Heart left ventricle (tissue), 16 donors: ENCODE results near the gene RBBP8. TPM values are rescaled to one million over a fixed set of nuclear protein-coding genes. Genes with fewer than 3 reads are reported as not detected.
"Not testable (repeated sequence)": the region's sequence is repeated elsewhere in the genome, so short reads cannot be mapped to it uniquely, and the experiment has no call there.

Experiments
- ATAC-seq, 4 donors: fragments of 200-7000 bp; cut with Tn5 transposase; one replicate each; pipeline ENCODE4 v1.9.1; 2020 to 2022; ENCODE audit warnings: moderate library complexity in 4 of 4, mild to moderate bottlenecking in 3 of 4, moderate number of reproducible peaks in 1 of 4
- DNase-seq, 5 donors: peaks; one replicate each; pipeline ENCODE4 v3.0.0-alpha.2; 2020
- H3K27ac ChIP-seq, 12 donors: fragments of 200-600 bp; sonication (generic) in 4 of 12; one replicate each; pipeline versions ENCODE4 v1.5.0 to v1.8.0; 2016 to 2022; ENCODE audit warnings: mild to moderate bottlenecking in 2 of 12
- H3K27me3 ChIP-seq, 9 donors: fragments of 200-600 bp; sonication (generic) in 2 of 9; one replicate each; pipeline versions ENCODE4 v1.5.1 to v1.8.0; 2016 to 2022; ENCODE audit warnings: mild to moderate bottlenecking in 3 of 9
- H3K36me3 ChIP-seq, 9 donors: fragments of 200-600 bp; sonication (generic) in 2 of 9; one replicate each; pipeline versions ENCODE4 v1.5.0 to v1.8.0; 2018 to 2022; ENCODE audit warnings: mild to moderate bottlenecking in 2 of 9
- H3K4me1 ChIP-seq, 12 donors: fragments of 200-600 bp; sonication (generic) in 4 of 12; one replicate each; pipeline versions ENCODE4 v1.5.0 to v1.8.0; 2016 to 2022; ENCODE audit warnings: mild to moderate bottlenecking in 3 of 12
- H3K4me3 ChIP-seq, 12 donors: fragments of 200-600 bp; sonication (generic) in 4 of 12; one replicate each; pipeline versions ENCODE4 v1.5.0 to v1.8.0; 2017 to 2022; ENCODE audit warnings: mild to moderate bottlenecking in 9 of 12, moderate library complexity in 4 of 12
- H3K9me3 ChIP-seq, 12 donors: fragments of 200-600 bp; sonication (generic) in 4 of 12; one replicate each; pipeline versions ENCODE4 v1.5.0 to v1.8.0; 2016 to 2022; ENCODE audit warnings: mild to moderate bottlenecking in 1 of 12
- CTCF ChIP-seq, 12 donors: fragments of 200-600 bp; sonication (generic) in 4 of 12; IDR thresholded peaks; one replicate each; pipeline versions ENCODE4 v1.5.0 to v1.8.0; 2018 to 2022; ENCODE audit warnings: antibody characterized with exemption in 12 of 12, mild to moderate bottlenecking in 5 of 12
- POLR2A ChIP-seq, 2 donors: fragments of 450-650 bp; IDR thresholded peaks; one replicate each; pipeline ENCODE4 v1.6.1; 2017; ENCODE audit warnings: antibody characterized with exemption in 2 of 2, mild to moderate bottlenecking in 2 of 2, moderate library complexity in 2 of 2
- WGBS, 4 donors: extraction: QIAGEN DNeasy Blood & Tissue Kit in 2 of 4; methylation state at CpG; one replicate each; pipeline versions ENCODE4 v1.1.5 to v1.1.7; 2013 to 2018; 5-methylcytosine and 5-hydroxymethylcytosine counted together
- intact Hi-C, 10 donors: fragments of 100-400 bp; cut with DNase I; formaldehyde crosslinking; loops; one replicate each; pipeline versions ENCODE4 v1.11.1 to v1.14.2; 2022
- polyA plus RNA-seq, 2 donors: library from polyadenylated mRNA; stranded (reverse); fragments of 200-250 nt; gene quantifications; one replicate each; pipeline ENCODE4 v1.2.3, GENCODE V29; 2013
- total RNA-seq, 9 donors: library from RNA; depleted of rRNA in 2 of 9; stranded (reverse); fragments of >200 nt in 2 of 9; fragmentation: NEBNext Ultra II Directional in 3 of 9; extraction: Animal tissue kit (Norgen Biotek cat#: 25700) in 3 of 9; gene quantifications; one replicate each; pipeline versions ENCODE4 v1.1.0 to v1.2.4, GENCODE V29; 2016 to 2023
- donor health status: ischemic (EF 13 %, LVEDD 7.1; RV severe dilation, severe dysfunction).
- donor health status: healthy with polysubstance abuse.
- donor health status: DM: no; HTN: yes; CAD: no.
- donor health status: DM: no; HTN: no; CAD: no.
- donor health status: ischemic (EF 25% LVEDD 6.9; RV normal size, moderate dysfunction).
- donor health status: ischemic (EF 25% LVEDD 5.7; RV mildly dilated, moderate dysfunction).
- donor health status: healthy.
- donor health status: DM: yes; HTN: yes; CAD: no.
- donor health status: ischemic (EF 35%, LVEDD 5.7; RV mildly dilated, moderate dysfunction).
- donor health status: nonischemic (EF 11% LVEDD 7.7; RV severe dilation, severe dysfunction).
- donor health status: DM: yes; HTN: yes; CAD: no.
- donor health status: PGD.
- donor health status: ischemic (EF 29% LVEDD 5.4; RV normal size, mild dysfunction).
- donor health status: nonischemic (EF 23%, LVEDD 6.1; RV moderate dilation, normal function).

The RBBP8 gene
- total and polyA plus RNA-seq, 11 donors: 5.1 to 12.2 (median 8.8) TPM

GRCh38 chr18:22946846-22947245 lies 13.7 kb downstream of the RBBP8 start:
- H3K27me3 ChIP-seq: no peaks in the 10 kb centered on the region
- ATAC-seq (no peak), DNase-seq (no peak)
- no peak overlapping the region for H3K27ac ChIP-seq
- intact Hi-C loops: no loop called here
- H3K4me3 ChIP-seq: no peak overlapping the region
- H3K36me3 ChIP-seq: peaks cover 0 to 39% (median 22%) of the 10 kb centered on the region in 9 donors
- WGBS, 4 donors: 46 to 72% (median 65%) methylated on average over 2 of the region's 2 CpGs
- no peaks in the 10 kb centered on the region for H3K9me3 ChIP-seq
- H3K4me1 ChIP-seq: peaks cover 0 to 5% (median 0%) of the 10 kb centered on the region in 12 donors
- no peak for TF ChIP-seq CTCF (IDR thresholded peaks at IDR 0.05)
- TF ChIP-seq POLR2A (IDR thresholded peaks at IDR 0.05): no peak

- Histone ChIP-seq H3K4me1 (no peaks in the 10 kb centered on the region), H3K4me3 (no peak overlapping the region), H3K27ac (no peak overlapping the region), H3K9me3 (no peaks in the 10 kb centered on the region), H3K36me3 (peaks cover 0 to 55% (median 33%) of the 10 kb centered on the region in 9 donors), H3K27me3 (no peaks in the 10 kb centered on the region)
- 92 to 100% (median 96%) methylated on average over 1 of the region's 1 CpG for WGBS, 4 donors
- TF ChIP-seq CTCF (IDR thresholded peaks at IDR 0.05) (no peak), POLR2A (IDR thresholded peaks at IDR 0.05) (no peak)
- DNase-seq: no peak
- intact Hi-C loops: no loop called here
- no peak for ATAC-seq
Observed at GRCh38 chr18:22951823-22952222, 18.7 kb downstream of the RBBP8 start.

- intact Hi-C loops: no loop called here
- Histone ChIP-seq H3K36me3 (peaks cover 0 to 55% (median 31%) of the 10 kb centered on the region in 9 donors), H3K27ac (no peak overlapping the region), H3K27me3 (no peaks in the 10 kb centered on the region), H3K4me3 (no peak overlapping the region), H3K4me1 (no peaks in the 10 kb centered on the region), H3K9me3 (no peaks in the 10 kb centered on the region)
- DNase-seq: no peak
- TF ChIP-seq POLR2A (IDR thresholded peaks at IDR 0.05): no peak
- TF ChIP-seq CTCF (IDR thresholded peaks at IDR 0.05): no peak
- WGBS, 4 donors: 88 to 91% (median 91%) methylated on average over 3 of the region's 3 CpGs
- ATAC-seq: no peak
Observed at GRCh38 chr18:22952525-22952924, 19.4 kb downstream of the RBBP8 start.

GRCh38 chr18:22953982-22954381 lies 20.9 kb downstream of the RBBP8 start:
- ATAC-seq, H3K4me3 ChIP-seq, intact Hi-C loops, DNase-seq, H3K9me3 ChIP-seq, H3K4me1 ChIP-seq, H3K27ac ChIP-seq, H3K27me3 ChIP-seq: not testable (repeated sequence)
- peaks cover 0 to 59% (median 31%) of the 10 kb centered on the region in 9 donors for H3K36me3 ChIP-seq
- WGBS, 4 donors: 94 to 100% (median 97%) methylated on average over 4 of the region's 4 CpGs

GRCh38 chr18:22956226-22956625 lies 23.1 kb downstream of the RBBP8 start:
- no peak for ATAC-seq
- 94 to 99% (median 97%) methylated on average over 3 of the region's 3 CpGs for WGBS, 4 donors

More at GRCh38 chr18:22956226-22956625, 23.1 kb downstream of the RBBP8 start:
- no peak overlapping the region for H3K27ac ChIP-seq
- intact Hi-C loops: no loop called here
- H3K4me1 ChIP-seq: no peaks in the 10 kb centered on the region
- H3K9me3 ChIP-seq: no peaks in the 10 kb centered on the region
- TF ChIP-seq POLR2A (IDR thresholded peaks at IDR 0.05) (no peak), CTCF (IDR thresholded peaks at IDR 0.05) (no peak)
- no peak overlapping the region for H3K4me3 ChIP-seq
- no peaks in the 10 kb centered on the region for H3K27me3 ChIP-seq
- no peak for DNase-seq
- peaks cover 0 to 41% (median 15%) of the 10 kb centered on the region in 9 donors for H3K36me3 ChIP-seq
